Raji (cell line): ENCODE data around the gene KLHL17.

Experiments used
- POLR2A ChIP-seq: IDR thresholded peaks from 2 replicates; pipeline ENCODE4 v1.6.1; 2011; ENCODE audit warnings: low read depth, low read length, control low read depth; ENCODE audit not compliant: insufficient read depth

KLHL17 gene

DNA sequence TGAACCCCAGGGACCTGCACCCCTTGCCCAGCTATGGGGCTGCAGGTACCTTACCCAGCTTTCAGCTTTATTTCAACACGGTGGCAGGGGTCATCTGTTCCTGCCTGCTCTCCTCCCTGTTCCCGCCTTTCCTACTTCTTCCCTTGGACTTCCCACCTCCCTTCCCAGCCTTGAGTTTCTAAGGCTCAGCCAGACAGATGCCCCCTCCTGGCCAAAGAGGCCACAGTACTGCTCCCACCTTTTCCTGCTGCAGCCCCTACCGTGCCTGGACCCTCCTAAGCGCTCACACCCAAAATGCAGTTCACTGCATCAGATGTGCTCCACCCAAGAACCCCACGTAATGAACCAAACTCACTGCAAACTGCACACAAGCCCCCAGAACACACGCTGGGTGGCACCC is 9.0 kb upstream of the KLHL17 start:
- TF ChIP-seq POLR2A: no peak

DNA sequence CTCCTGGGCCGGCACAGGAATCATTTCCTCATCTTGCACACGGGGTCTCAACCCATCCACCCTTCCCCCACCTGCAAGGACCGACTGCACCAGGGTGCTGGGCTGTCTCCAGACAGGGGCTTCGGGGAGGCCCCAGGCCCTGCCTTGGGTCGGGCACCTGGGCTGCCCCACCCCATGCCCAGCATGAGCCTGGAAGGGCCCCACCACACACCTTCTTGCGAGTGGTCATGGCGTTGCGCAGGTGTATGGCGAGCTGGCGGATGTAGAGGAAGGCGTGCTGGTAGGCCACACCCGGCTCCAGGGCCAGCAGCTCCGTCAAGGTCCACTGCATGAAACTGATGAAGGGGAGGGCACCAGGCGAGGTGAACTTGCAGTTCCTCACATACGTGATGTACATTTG is 8.2 kb upstream of the KLHL17 start:
- no peak for TF ChIP-seq POLR2A

DNA sequence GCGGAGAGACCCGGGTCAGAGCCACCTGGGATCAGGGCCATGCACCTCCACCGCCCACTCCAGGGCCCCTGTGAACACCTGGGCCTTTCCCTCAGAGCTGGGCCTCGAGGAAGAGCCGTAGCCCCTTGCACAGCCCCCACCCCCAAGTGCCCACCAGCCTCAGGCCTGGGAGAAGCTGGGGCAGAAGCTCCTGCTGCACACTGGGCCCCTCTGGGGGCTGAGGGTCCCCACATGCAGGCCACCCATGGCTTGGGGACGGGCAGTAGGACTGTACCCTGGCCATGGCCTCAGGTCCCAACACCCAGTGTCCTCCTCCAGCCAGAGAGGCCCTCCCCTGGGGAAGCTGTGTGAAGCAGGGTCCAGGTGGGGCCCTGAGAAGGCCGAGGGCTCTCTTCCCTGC is 7.8 kb upstream of the KLHL17 start:
- TF ChIP-seq POLR2A: no peak

DNA sequence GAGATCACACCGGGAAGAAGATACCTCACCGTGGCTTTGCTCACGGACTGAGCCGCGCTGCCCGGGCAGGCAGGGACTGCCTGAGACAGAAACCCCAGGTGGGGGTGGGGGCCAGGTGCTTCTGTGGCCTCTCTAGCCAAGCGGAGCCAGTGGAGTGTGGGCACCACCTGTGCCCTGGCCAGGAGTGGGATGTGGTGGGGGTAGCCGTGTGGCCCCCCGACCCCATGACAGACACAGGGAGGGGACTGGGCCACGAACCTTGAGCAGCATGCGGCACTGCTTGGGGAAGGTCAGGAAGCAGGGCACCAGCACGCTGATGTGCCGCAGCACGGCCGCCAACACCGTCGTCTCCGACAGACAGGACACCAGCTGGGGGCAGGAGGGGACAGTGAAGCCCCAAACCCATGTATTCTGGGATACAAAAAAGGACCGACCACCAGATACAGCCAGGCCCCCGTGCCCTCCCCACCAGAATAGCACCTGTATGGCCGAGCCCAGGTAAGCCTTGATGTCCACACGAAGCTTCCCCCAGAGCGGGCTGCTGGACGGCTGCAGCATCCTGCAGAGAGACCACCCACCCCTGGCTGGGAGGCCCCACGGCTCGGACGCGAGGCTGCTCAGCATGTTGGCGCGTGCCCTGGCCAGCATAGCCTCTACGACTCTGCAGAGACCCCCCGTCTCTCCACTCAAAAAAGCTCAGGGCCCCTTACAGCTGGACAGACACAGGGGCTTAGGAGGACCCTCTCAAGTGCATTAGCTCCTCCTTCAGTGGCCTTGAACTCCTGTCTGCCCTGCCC is 6.7 kb upstream of the KLHL17 start:
- TF ChIP-seq POLR2A: no peak

DNA sequence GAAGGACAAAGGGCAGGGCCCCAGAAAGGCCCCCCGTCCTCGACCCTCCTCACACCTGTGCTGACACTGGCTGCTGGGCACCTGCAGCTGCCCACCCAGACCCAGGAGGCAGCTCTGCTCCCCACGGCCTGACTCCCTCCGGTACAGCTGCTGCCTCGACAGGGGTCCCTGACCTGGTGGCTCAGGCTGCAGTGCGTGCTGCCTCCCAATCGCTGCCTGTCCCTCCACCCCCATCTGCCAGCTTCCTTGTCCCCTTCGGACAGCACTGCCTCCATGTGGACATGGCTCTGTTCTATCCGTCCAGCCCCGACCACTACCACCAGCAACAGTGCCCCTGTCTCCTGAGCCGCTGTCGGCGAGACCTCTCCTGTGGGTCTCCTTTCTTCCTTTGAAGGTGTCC is 5.5 kb upstream of the KLHL17 start:
- no peak for TF ChIP-seq POLR2A

DNA sequence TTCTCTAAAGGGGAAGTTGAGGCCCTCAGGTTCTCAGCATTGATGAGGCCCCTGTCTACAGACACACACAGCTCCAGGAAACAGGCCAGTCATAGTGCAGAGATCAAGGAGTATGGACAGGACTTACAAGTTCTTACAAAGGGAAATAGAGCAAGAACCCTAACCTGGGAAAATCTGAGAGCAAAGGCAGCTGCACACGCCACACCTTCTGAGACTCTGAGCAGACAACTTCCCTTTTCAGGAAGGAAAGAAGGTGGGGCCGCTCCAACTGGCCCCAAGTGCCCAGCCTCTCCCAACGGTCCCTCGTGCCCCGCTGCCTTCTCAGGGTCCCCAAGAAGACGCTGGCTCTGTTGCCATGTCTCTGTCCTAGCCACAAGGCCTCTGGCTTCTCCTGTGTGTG is 4.9 kb upstream of the KLHL17 start:
- TF ChIP-seq POLR2A: no peak

DNA sequence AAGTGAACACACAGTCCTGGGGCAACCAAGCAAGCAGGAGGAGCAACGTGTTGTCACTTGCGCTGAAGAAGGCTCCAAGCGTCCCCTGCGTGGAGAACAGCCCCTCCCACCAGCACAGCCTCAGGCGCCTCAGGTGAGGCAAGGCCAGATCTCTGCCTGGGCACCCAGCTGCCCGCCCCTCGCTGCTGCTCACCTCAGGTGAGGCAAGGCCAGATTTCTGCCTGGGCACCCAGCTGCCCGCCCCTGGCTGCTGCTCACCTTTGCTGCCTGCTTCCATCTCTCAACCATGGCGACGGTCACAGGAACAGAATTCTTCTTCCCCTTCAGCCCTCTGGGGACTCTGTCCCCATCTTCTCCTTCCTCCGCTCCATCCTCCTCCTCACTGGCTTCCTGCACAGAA is 3.7 kb upstream of the KLHL17 start:
- no peak for TF ChIP-seq POLR2A

DNA sequence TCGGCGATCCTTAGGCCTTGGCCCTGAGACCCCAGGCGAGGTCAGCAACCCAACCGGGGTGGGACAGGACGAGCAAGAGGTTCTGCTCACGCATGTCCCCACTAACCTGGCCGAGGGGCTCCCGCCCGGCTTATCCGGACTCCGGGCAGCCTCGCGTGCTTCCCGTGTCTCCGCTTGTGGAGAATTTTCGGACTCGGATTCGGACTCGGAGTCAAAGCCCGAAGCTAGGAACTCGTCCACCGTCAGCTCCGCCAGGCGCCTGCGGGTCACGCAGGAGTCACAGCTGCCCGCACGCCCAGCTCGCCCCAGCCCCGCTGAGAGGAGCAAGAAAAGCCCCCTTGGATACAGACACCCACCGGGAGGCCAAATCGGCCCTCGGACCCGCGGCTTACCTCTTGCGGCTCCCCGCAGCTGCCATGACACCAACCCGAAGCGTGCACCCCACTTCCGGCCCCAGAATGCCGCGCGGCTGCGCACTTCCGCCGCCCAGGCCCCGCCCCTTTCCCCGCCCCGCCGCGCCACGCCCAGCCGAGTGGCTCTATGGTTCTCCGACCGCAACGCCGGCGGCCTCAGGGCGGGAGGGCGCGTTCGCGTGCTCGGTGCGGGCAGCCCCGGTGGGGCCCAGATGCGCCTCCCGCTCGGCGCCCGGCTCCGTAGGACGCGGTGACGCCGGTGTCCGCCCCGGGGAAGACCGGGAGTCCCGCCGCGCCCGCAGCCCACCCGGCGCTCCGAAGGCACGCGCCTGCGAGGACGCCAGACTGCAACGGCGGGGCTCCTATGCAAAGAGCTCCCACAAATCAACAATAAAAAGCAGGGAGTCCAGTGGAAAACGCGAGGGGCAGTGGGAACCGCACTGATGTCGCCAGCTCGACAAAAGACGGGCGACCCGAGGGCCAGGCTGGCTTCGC is 1.3 kb upstream of the KLHL17 start, which contains the start of gene NOC2L:
TSS of gene NOC2L (minus strand) at position 434 of the 908 bp plus-strand sequence. CDS start at position 418, 16 bp downstream.
- peak; percentile 91 for TF ChIP-seq POLR2A

DNA sequence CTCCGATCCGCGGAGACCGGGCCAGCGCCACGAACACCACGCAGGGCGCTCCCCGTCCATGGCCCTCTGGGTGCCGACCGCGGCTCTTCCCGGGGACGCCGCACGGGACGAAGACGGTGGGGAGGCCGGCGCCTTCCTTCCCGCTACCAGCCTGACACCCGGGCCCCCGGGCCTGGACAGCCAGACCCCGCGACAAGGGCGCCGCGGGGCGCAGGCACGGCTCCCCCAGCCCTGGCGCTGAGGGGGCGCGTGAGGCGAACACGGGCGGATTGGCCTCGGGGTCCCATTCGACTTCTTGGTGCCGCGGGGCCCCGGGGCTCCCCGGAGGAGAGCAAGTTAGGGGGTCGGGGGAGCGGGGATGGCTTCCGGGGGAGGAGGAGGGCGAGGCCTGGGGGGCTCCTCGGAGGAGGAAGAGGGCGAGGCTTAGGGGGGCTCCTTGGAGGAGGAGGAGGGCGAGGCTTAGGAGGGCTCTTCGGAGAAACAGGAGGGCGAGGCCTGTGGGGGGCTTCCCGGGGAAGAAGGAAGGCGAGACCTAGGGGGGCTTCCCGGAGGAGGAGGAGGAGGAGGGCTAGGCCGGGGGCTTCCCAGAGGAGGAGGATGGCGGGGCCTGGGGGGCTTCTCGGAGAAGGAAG is 537 bp upstream of the KLHL17 start:
- TF ChIP-seq POLR2A: no peak

DNA sequence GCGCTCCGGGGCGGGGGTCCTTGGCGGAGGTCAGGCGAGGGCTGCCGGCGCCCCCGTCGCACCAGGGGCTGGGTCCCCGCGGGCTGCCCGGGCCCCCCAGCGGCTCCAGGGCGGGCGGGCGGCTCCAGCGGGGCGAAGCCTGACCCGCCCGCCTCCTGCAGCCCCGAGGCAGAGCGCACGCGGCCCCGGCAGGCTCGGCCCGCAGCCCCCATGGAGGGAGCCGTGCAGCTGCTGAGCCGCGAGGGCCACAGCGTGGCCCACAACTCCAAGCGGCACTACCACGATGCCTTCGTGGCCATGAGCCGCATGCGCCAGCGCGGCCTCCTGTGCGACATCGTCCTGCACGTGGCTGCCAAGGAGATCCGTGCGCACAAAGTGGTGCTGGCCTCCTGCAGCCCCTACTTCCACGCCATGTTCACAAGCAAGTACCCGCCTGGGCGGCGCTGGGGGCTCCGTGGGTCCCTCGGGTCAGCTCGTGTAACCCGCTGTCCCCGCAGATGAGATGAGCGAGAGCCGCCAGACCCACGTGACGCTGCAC is 817 bp downstream of the KLHL17 start:
- TF ChIP-seq POLR2A: no peak

DNA sequence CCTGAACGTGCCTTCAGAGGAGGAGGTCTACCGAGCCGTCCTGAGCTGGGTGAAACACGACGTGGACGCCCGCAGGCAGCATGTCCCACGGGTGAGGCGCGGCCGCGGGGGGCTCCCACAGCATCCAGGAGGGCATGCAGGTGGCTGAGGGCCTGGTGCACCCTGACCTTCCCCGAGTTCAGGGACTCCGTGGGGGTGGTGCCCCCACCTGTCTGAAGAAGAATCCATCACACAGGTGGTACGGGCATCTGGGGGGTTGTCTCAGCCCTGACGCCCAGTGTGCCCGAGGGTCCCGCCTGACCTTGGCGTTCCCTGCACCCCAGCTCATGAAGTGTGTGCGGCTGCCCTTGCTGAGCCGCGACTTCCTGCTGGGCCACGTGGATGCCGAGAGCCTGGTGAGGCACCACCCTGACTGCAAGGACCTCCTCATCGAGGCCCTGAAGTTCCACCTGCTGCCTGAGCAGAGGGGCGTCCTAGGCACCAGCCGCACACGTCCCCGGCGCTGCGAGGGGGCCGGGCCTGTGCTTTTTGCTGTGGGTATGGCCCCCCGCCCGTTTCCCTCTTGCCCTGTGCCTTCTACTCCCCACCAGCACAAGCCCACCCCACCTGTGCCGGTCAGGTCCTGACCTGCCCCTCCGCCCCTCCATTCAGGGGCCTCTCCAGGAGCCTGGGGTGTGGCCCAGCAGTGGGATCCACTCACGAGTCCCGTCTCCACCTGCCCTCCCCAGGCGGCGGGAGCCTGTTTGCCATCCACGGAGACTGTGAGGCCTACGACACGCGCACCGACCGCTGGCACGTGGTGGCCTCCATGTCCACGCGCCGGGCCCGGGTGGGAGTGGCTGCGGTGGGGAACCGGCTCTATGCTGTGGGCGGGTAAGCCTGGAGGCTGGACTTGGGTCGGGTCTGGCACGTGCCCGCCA is 2.3 kb downstream of the KLHL17 start:
- no peak for TF ChIP-seq POLR2A

DNA sequence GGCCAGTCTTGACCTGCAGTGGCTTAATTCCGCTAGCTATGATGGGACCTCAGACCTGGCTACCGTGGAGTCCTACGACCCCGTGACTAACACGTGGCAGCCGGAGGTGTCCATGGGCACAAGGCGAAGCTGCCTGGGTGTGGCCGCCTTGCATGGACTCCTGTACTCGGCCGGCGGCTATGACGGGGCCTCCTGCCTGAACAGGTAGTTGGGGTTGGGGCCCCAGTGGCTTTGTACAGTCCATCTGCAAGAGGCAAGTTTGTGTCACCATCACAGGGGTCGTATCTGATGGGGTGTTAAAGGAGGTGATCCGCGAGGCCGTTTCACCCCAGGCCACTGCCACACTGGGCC is 2.9 kb downstream of the KLHL17 start:
- no peak for TF ChIP-seq POLR2A

DNA sequence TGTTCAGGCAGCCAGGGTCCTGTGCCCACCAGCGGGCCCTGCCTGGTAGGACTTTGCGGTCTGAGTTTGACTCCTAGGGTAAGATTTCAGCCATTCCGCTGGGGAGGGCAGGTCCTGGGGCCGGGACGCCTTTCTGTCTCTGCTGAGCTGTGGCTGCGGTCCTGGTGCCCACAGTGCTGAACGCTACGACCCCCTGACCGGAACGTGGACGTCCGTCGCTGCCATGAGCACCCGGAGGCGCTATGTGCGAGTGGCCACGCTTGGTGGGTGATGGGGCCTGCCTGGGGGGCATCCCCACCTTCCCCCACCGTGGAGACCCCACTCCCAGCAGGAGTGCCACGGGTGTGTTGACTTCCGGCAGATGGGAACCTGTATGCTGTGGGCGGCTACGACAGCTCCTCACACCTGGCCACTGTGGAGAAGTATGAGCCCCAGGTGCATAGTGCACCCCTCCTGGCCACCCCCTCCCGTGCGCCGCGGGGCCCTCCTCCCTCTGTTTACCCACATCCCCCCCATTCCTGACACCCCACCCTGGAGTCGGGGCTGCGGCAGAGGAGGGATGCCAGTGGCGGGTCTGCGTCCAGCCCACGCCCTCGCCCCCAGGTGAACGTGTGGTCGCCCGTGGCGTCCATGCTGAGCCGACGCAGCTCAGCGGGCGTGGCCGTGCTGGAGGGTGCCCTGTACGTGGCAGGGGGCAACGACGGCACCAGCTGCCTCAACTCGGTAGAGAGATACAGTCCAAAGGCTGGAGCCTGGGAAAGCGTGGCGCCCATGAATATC is 3.6 kb downstream of the KLHL17 start:
- no peak for TF ChIP-seq POLR2A
